ENCODE data around the gene TMEM215.
"Not testable (repeated sequence)": the region's sequence is repeated elsewhere in the genome, so short reads cannot be mapped to it uniquely, and the experiment has no call there.

TMEM215 gene, protein sequence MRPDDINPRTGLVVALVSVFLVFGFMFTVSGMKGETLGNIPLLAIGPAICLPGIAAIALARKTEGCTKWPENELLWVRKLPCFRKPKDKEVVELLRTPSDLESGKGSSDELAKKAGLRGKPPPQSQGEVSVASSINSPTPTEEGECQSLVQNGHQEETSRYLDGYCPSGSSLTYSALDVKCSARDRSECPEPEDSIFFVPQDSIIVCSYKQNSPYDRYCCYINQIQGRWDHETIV

DNA sequence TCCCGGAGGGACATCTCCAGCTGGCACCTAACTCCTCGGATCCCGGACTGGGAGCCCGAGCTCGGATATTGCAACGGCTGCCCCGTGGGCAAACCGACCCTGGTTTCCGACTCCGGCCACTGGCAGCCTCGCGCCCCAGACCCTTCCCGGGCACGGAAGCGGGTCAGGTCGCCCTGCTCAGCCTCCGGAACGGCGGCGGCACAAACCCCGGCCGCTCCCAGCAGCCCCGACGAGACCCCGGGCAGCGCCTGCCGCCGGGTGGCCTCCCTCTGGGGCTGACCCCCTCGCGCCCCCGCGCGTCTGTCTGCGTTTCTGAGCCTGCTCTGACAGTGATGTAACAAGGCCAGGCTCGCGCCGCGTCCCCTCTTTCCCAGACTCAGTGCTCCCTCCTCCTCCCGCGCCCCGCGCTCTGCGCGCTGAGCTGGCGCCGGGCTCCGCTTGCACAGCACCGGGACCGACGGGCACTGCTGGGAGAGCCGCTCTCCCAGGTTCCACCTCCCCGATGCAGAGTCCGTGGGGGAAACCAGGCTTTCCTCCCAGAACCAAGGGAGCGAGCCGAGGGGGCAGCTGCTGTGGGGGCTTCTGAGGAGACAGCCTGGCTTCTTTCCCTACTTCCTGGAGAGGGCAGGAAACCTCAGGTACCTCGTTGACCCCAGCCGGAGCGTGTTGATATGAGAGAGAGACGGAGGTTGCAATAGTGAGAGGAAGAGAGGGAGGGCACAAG is at the start of gene TMEM215:
TSS of gene TMEM215 (plus strand) at position 373 of the 724 bp plus-strand sequence. CDS start 644 bp downstream, outside the sequence.
- DNase-seq: no peak

DNA sequence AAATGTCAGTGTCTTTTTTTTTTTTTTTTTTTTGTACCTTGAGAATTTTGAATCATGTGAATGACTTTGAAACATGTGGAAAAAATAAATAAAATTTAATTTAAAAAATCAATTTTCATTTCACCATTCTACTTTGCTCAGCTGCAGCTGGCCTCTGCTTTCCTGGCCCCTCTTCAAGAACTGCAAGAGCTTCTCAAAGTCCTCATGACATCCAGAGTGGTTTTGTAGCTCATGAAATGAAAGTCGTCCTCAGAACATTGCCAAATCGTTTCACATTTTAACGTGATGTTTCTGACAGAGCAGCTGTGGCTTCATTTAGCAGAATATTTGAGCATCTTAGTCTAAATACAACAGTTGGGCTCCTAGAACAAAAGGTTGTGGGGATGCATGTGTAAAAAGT is 47.9 kb upstream of the TMEM215 start:
- no peak for DNase-seq

DNA sequence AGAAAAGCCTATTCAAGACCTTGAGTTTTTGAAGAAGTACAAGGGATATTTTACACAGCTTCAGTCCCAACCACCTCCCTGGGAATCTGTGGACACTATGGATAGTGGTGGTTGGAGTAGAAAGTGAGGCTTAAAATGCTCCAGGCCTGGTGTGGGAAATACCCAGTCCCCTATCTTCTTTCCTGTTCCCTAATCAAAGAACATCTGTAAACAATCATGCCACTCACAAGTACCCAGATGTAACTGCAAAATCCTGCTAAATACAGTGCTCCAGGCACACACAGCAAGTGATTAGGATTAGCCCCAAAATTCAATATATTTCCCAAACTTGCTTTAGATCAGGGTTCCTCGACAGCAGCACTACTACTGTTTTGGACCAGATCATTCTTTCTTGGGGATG is 46.0 kb upstream of the TMEM215 start:
- no peak for DNase-seq

DNA sequence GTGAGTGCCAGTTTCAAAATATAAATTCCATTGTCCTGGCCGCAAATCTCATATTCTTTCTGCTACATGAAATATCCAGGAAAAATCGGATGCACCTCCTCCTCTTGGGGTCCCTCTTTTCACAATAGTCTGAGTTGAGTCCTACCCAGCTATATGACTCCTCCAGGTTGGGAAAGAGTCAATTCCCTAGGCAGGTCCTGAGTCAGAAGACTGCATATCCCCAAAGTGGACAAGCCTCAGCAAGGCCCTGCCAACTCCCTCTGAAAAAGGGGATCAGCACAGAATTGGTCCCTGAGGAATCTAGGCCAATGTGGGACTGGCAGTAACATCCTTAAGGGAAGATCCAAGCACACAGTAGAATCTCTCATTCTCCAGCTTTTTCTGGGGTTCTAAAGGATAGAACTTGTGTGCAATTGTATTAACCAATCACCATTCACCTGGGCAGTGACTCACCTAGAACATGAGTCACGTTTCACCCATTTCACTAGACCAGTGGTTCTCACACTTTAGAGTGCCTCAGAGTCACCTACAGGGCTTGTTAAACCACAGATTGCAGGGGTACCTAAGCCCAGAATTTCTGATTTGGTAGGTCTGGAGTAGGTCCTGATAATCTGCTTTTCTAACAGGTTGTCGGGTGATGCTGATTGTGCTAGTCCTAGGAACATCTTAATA is 44.7 kb upstream of the TMEM215 start:
- DNase-seq: no peak

DNA sequence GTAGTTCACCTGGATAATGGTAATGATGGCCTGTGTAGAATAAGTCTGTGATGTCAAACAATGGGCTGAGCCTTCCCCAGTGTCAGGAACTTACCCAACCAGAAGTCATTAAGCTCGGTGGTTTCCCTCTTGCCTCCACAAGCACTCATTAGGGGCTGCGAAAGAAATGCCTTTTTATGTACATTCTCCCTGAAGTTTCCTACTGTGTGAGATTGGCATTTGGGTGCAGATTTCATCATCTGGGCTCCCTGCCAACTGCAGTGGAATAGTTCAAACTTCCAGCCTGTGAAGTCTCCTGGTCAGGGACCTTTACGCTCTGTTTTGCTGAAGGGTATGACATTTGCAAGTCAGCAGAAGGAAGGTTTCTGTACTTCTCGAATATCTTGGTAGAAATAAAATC is 41.6 kb upstream of the TMEM215 start:
- DNase-seq: no peak

DNA sequence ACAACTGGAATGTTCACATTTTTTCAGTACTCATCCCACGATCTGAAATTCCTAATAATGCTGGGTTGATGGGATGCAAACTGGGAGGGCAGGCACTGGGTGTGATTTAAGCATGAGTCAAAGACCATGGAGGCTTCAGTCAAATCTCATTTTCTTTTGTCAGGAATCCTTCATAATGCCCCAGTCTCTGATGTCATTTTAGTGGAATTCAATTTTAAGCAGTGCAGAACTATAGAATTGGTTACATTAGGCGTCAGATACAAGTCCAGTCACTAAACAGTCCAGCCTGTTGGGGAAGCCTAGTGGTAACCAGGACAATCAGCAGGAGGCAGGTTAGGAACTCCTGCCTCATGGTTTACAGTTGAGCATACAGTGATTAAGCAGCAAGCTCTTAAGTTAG is 41.0 kb upstream of the TMEM215 start:
- DNase-seq: no peak

DNA sequence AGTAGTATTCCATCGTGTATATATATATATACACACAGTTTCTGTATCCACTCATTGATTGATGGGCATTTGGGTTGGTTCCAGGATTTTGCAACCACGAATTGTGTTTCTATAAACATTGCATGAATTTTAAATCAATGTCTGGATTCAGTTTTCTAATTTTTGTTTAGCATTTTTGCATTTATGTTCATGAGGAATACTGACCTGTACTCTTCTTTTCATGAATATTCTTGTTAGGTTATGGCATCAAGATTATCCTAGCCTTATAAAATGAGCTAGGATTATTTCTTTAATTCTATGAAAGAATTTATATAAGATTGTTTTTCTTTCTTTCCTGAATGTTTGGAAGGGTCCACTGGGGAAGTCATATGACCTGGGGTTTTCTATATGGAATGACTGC is 35.3 kb upstream of the TMEM215 start:
- no peak for DNase-seq

DNA sequence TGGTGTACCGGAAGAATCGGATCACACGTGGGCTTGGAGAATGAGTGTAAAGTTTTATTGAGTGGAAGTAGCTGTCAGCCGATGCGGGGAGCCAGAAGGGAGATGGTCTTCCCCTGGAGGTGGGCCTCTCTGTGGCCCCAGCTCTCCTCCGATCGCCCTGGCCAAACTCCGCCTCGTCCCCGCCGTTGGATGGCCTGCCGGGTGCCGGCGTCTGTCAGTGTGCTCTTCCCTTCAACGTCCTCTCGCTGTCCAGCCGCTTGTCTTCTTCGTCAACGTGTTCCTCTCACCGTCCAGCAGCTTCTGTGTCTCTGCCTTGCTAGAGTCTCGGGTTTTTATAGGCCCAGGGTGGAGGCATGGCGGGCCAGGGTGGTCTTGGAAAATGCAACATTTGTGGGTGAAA is 27.6 kb upstream of the TMEM215 start:
- DNase-seq: no peak

DNA sequence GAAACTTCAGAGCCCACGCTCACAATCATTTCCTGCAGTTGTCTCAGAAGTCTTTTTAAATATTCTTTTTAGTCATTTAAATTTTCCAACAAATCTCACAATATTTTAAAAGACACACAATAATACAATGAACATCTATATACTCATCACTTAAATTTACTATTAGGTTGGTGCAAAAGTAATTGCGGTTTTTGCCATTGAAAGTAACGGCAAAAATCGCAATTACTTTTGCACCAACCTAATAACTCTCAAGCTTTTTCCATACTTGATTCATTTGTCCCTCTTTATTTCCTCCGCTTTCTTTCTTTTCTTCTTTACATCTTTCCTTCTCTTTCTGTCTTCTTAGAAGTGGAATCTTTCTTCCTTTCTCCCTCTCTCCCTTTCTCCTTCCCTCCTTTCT is 19.2 kb upstream of the TMEM215 start:
- DNase-seq: no peak

DNA sequence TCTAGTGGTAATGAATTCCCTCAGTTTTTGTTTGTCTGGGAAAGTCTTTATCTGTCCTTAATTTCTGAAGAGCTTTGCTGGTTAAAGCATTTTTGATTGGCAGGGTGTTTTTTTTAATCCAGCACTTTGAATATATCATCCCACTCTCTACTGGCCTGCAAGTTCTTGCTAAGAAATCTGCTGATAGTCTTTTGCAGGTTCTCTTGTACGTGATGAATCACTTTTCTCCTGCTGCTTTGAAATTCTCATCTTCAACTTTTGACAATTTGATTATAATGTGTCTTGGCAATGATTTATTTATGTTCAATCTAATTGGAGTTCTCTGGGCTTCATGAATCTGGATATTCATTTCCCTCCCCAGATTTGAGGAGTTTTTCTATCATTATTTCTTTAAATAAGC is 8.1 kb upstream of the TMEM215 start:
- no peak for DNase-seq

DNA sequence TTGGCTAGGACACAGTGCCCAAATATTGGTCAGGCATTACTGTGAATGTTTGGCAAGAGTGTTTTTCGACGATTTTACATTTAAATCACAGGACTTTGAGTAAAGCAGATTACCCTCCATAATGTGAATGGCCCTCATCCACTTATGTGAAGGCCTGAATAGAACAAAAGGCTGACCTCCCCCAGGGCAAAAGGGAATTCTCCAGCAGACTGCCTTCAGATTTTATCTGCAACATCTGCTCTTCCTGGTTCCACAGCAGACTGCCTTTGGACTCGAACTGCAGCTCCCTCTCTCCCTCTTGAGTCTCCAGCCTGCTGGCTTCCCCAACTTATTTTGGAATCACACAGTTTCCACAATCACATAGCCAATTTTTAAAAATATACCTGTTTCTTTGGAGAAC is 7.1 kb upstream of the TMEM215 start:
- no peak for DNase-seq

DNA sequence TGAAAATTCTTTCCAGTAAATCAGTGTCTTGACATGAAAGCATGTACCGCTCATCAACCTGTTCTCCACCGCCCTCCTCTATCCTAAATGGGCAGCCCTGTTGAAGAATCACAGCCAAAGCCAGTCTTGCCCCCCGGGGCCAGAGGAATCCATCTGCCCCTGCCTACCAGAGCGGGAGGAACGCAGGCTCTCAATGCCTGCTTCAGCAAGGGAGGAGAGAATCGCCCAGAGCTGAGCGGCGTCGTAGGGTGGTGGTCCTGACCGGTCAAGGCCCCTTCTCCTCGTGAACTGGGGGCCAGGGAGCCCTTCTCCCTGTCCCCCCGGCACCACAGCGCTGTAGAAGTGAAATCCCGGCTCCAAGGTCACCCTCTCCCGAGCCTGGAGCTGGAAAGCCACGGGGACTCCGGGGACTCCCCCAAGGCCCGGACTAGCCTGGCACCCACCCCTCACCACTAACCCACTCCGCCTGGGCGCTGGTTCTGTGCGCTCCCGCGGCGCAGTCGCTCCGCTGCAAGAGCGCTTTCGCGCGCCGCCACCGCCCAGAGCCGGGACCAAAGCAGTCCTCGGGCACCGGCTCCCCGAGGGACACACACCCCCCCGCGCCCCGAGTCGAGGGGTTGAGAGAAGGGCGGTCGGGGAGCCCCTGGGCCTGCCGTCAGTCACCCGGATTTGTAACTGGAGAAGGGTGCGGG is 718 bp upstream of the TMEM215 start:
- no peak for DNase-seq

DNA sequence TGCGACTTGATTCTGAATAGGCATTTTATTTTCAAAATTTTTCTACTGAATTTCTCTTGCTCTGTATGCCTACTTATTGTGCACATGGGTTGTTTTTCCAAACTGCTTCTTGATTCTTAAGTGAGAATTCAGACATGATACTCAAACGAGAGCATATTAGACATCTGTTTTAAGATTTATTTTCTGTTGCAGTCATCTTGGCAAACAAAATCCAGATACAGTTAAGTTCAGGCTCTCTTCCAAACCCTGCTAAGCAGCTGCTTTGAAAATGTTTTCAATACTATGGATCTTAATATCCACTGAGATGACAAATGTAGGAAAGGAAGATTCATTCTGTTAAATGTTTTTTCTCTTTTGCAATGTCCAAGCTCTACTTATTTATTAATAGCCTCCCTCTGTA is 4.5 kb downstream of the TMEM215 start:
- DNase-seq: no peak

DNA sequence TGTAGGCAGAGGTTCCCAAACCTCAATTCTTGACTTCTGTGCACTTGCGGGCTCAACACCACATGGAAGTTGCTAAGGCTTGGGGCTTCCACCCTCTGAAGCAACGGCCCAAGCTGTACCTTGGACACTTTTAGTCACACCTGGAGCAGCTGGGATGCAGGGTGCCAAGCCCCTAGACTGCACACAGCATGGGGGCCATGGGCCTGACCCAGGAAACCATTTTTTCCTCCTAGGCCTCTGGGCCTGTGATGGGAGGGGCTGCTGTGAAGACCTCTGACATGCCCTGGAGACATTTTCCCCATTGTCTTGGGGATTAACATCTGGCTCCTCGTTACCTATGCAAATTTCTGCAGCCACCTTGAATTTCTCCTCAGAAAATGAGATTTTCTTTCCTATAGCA is 12.7 kb downstream of the TMEM215 start:
- DNase-seq: not testable (repeated sequence)

DNA sequence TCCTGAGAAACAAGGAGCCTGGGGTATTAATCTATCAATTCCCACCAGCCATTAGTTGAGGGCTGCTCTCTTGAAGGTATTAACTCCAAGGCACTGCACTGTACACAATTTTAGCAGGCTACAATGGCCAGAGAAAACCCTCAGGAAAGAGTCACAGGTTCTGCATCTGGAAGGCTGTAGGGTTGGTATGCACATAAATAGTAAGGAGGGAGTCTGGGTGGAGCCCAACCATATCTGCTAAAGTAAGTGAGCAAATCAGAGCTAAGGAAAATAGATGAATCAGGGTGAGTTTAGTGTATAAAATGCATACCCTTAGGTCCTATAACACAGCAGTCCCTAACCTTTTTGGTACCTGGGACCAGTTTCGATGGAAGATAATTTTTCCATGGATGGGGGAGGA is 18.2 kb downstream of the TMEM215 start:
- no peak for DNase-seq

DNA sequence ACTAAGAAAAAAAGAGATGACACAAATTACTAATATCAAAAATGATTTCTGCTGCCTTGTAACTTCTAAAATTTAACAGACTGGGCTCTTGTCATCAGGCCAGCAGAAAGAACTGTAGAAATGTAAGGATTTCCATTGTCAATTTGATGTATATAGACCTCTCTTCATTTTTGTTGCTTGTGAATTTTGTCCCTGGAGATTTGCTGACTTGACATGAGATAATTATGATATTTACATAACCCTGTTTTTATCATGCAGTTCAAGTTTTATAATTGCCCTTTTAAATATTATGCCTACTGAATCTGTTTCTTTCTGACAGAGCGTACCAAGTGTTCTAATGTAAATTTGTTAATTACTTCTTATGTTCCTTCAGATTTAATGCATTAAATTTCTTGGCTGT is 23.9 kb downstream of the TMEM215 start:
- DNase-seq: no peak

DNA sequence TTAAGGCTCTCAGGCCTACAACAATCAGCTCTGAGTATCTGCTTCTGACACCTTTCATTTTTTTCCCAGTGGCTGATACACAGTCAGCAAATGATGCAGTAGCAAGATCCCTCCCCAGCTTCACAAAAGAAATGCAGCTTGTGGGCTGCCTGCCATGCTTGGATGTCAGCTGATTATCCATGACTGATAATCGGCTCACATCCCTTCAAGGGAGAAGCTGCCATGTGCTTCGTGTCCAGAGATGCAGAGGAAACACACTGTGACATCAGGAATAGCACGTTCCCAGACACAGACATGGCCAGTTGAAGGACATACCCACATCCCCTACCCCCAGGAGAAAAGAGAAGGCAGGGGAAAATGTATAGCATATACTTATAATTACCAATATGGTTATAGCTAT is 27.9 kb downstream of the TMEM215 start:
- DNase-seq: no peak

DNA sequence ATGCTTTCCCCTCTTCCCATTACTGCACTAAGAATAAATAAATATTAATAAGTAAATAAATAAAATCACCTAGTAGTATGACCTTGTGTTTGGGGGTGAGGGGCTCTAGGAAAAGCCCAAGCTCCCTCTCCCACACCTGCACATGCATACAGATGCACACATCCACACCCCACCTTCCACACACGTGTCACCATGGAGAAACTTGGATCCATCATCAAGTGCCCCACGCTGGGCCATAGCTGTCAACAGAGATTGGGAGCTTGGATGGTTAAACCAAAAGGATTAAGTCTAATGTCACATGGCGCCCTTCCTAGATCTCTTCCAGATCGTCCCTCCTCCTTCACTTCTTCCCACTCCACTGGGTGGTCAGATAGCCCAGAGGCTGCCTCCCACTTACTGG is 37.0 kb downstream of the TMEM215 start:
- no peak for DNase-seq

DNA sequence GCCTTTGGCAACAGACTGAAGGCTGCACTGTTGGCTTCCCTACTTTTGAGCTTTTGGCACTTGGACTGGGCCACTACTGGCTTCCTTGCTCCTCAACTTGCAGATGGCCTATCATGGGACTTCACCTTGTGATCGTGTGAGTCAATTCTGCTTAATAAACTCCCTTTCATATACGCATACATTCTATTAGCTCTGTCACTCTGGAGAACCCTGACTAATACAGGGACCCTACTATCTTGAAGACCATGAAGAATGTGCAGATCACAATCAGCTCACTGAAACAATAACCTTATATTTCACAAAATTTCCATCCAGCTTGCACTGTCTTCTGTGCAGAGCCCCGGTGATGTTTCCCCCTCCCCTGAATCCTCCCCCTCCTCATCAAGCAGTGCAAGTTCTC is 39.8 kb downstream of the TMEM215 start:
- DNase-seq: no peak

DNA sequence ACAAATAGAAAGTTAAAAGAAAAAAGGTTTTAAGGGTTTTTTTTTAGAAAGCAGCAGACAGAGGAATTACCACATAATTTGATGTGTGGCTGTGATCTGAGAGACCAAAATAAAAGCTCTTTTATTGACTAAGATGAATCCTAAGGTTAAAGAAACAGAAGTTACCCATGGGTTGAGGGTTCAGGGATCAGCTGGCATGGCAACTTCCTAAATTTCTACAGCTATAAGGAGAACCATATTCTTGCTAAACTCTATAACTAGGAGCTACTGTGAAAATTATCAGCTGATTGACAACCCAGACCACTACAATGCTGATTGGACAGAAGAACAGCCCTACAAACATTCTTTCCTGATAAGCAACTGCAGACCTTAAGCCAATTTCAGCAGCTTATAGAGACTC is 40.2 kb downstream of the TMEM215 start:
- DNase-seq: no peak

DNA sequence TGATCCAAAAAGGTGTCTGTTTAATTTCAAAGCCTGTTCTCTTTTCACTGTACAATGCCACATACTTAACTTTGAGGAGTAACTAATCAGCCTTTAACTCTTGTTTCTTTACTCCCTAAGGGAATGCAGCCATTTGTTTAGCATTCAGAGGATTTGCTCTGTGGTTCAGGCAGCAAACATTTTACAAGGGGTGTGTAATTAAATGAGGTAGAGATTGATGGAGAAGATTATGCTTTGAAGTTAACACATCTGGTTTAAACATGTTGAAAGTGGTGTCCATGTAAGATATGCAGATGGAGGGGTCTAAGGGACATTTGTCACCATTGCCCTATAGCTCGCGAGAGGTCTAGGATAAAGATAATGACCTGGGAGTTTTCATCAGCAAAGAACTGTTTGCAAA is 41.9 kb downstream of the TMEM215 start:
- no peak for DNase-seq

DNA sequence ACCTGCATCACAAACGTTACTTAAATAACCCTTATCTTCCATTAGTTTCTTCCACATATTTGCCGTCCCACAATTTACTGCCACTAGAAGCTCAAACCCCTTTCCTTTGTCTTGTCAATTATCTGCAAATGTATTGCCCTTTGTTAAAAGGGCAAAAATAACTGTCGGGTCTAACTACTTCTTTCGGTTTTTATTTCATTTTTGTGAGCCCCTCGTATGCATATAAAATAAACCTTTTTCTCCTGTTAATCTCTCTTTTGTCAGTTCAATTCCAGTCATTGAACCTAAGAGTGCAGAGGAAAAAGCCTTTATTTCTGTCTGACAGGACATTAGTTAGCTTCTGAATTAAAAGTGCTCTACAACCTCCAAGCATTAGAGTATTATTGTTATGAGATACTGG is 45.5 kb downstream of the TMEM215 start:
- no peak for DNase-seq

DNA sequence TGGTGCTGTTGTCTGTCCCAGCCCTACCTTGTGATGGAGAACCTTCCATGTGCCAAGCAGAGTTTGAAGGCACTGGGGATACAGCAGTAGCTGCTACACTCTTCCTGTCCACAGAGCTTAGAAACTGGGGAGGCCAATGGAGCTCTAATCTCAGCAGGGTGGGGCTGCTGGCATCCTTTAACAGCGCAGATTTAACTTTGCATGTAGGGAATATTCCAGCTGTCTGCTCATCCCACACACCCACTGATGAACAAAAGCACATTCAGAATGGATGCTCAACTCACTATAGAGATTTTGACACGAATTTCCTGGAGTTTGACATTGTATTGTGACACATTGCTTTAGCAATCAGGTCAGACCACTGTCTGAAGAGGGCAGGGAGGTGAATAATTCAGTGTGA is 49.0 kb downstream of the TMEM215 start:
- DNase-seq: no peak
